Superior temporal gyrus (tissue), 1 donor: ENCODE results near the gene STARD7.
"Not testable (repeated sequence)": the region's sequence is repeated elsewhere in the genome, so short reads cannot be mapped to it uniquely, and the experiment has no call there.

Source experiments
- DNase-seq: peaks from one replicate; pipeline ENCODE4 v3.0.0-alpha.2; 2016; ENCODE audit errors: extremely low spot score

The STARD7 gene

GRCh38 chr2:96163768-96164429, 44.7 kb downstream of the STARD7 start:
- DNase-seq, result no peak

GRCh38 chr2:96163415-96163767, 45.2 kb downstream of the STARD7 start:
- DNase-seq, result no peak

GRCh38 chr2:96161898-96162297, 46.7 kb downstream of the STARD7 start:
- no peak for DNase-seq

- not testable (repeated sequence) for DNase-seq
Observed at GRCh38 chr2:96160366-96160765, 48.3 kb downstream of the STARD7 start.

GRCh38 chr2:96159084-96159830, 49.4 kb downstream of the STARD7 start:
- no peak for DNase-seq

- DNase-seq, result no peak
Observed at GRCh38 chr2:96158554-96158940, 50.1 kb downstream of the STARD7 start.

GRCh38 chr2:96157649-96158553, 50.7 kb downstream of the STARD7 start:
- DNase-seq, result no peak

GRCh38 chr2:96156926-96157648, 51.5 kb downstream of the STARD7 start:
- no peak for DNase-seq

GRCh38 chr2:96156011-96156820, 52.4 kb downstream of the STARD7 start:
- DNase-seq, result no peak

GRCh38 chr2:96154506-96155380, 53.9 kb downstream of the STARD7 start:
- DNase-seq, result no peak

- no peak for DNase-seq
Observed at GRCh38 chr2:96153991-96154431, 54.6 kb downstream of the STARD7 start.

- DNase-seq, result no peak
Observed at GRCh38 chr2:96153291-96153713, 55.3 kb downstream of the STARD7 start.

GRCh38 chr2:96152304-96153161, 56.1 kb downstream of the STARD7 start:
- no peak for DNase-seq

- DNase-seq, result no peak
Observed at GRCh38 chr2:96151595-96152303, 56.9 kb downstream of the STARD7 start.

- no peak for DNase-seq
Observed at GRCh38 chr2:96150791-96151594, 57.6 kb downstream of the STARD7 start.

- no peak for DNase-seq
Observed at GRCh38 chr2:96150007-96150640, 58.5 kb downstream of the STARD7 start.
